ENCODE results near the gene EXOC4. TPM values are rescaled to one million over a fixed set of nuclear protein-coding genes. Genes with fewer than 3 reads are reported as not detected.

Gene EXOC4
- total and polyA plus RNA-seq, 2 donors (not counting 1 experiment from before 2014, with no cell fraction given), result 79.6 to 158 TPM

DNA sequence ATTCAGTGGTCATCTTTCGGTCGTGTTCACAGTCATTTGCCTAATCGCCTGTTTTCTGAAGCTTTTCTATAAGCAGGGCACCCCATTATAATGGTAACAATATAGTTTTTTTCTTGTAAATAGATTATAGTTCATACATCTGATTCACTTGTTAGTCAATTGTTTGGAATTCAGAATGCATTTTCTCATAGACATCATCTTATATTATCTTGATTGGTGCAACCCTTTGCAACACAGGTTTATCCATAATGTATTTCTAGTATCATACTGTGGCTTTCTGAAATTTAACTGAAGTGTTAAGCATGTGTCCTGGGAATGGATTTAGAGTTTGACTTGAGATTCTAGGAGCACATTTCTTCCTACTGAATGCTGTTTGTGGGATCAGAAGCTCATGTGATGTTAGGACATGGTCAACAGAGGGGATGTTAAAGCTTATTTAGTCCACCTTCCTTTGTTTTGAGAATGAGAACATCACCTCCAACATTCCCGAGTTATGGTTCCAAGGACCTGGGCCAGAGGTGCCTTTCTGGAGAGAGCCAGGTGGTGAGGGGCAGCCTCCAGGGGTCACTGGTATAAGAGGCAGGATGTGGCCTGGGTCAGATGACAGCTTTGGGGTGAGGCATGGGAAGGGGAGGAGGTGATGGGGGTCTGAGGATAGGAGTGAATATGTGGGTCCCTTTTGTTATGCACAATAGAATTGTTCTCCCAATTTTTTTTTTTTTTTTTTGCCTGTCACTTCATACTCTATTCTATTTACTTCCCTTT is 415.6 kb downstream of the EXOC4 start:
- no peaks in the 10 kb centered on the region for H3K9me3 ChIP-seq (ENCODE audit: control insufficient read depth, insufficient read depth, low read depth, low read length)
- H3K4me1 ChIP-seq (ENCODE audit: control insufficient read depth, extremely low read depth, insufficient read depth, low read length), result peaks cover 3% of the 10 kb centered on the region
- no peak overlapping the region for H3K4me3 ChIP-seq (replicated peaks in 1 of 4; ENCODE audit: control extremely low read depth in 1 of 4, insufficient read depth in 1 of 4, low read depth in 3 of 4, low read length in 4 of 4)
- no peak overlapping the region for H2AFZ ChIP-seq (ENCODE audit: low read length)
- H3K4me2 ChIP-seq (ENCODE audit: extremely low read depth, insufficient read depth, low read length), result no peak overlapping the region
- no peaks in the 10 kb centered on the region for H3K36me3 ChIP-seq (ENCODE audit: control insufficient read depth, insufficient read depth, low read length)
- peak in 1 of 2 donors; percentile 39 for DNase-seq (ENCODE audit: low read depth in 2 of 2)
- H3K27ac ChIP-seq (ENCODE audit: insufficient read depth, low read length), result no peak overlapping the region
- TF ChIP-seq EZH2 (IDR thresholded peaks at IDR 0.05; ENCODE audit: low read length, missing control alignments), result no peak
- TF ChIP-seq, protein P1, sequence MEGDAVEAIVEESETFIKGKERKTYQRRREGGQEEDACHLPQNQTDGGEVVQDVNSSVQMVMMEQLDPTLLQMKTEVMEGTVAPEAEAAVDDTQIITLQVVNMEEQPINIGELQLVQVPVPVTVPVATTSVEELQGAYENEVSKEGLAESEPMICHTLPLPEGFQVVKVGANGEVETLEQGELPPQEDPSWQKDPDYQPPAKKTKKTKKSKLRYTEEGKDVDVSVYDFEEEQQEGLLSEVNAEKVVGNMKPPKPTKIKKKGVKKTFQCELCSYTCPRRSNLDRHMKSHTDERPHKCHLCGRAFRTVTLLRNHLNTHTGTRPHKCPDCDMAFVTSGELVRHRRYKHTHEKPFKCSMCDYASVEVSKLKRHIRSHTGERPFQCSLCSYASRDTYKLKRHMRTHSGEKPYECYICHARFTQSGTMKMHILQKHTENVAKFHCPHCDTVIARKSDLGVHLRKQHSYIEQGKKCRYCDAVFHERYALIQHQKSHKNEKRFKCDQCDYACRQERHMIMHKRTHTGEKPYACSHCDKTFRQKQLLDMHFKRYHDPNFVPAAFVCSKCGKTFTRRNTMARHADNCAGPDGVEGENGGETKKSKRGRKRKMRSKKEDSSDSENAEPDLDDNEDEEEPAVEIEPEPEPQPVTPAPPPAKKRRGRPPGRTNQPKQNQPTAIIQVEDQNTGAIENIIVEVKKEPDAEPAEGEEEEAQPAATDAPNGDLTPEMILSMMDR (conservative IDR thresholded peaks at IDR 0.05 in 1 of 2, IDR thresholded peaks at IDR 0.05 in 1 of 2; ENCODE audit: low read depth in 1 of 2, low read length in 2 of 2), result no peak
- no peaks in the 10 kb centered on the region for H4K20me1 ChIP-seq (ENCODE audit: control insufficient read depth, extremely low read depth, insufficient read depth, low read length)
- no peaks in the 10 kb centered on the region for H3K27me3 ChIP-seq (ENCODE audit: control insufficient read depth, insufficient read depth, low read length)
- H3K79me2 ChIP-seq (ENCODE audit: control insufficient read depth, insufficient read depth, low read length), result no peaks in the 10 kb centered on the region
- no peak overlapping the region for H3K9ac ChIP-seq (ENCODE audit: insufficient read depth, low read length)

DNA sequence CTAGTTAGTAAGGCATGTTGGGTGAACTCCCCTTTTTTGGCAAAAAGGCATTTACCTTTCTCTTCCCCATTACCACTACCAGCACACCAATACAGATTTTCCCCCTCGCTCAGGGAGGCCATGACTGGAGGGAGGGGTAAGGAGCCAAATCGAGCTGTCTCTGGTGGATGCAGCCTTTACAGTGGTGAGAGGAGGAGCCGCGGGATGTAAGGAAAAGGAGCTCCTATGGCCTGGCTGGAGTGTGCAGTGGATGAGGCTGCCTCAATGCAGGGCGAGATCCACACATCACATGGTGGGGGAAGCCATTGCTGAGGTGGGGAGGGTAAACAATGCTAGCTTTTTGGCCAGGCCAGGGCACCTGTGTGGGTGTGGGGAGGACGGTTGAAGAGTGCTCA is 416.2 kb downstream of the EXOC4 start:
- DNase-seq (ENCODE audit: low read depth in 2 of 2), result no peak
- TF ChIP-seq, protein P1 (conservative IDR thresholded peaks at IDR 0.05 in 1 of 2, IDR thresholded peaks at IDR 0.05 in 1 of 2; ENCODE audit: low read depth in 1 of 2, low read length in 2 of 2), result no peak
- no peak for TF ChIP-seq EZH2 (IDR thresholded peaks at IDR 0.05; ENCODE audit: low read length, missing control alignments)
- Histone ChIP-seq H3K9ac (ENCODE audit: insufficient read depth, low read length) (no peak overlapping the region), H3K9me3 (ENCODE audit: control insufficient read depth, insufficient read depth, low read depth, low read length) (no peaks in the 10 kb centered on the region), H3K79me2 (ENCODE audit: control insufficient read depth, insufficient read depth, low read length) (no peaks in the 10 kb centered on the region), H3K4me1 (ENCODE audit: control insufficient read depth, extremely low read depth, insufficient read depth, low read length) (peaks cover 3% of the 10 kb centered on the region), H2AFZ (ENCODE audit: low read length) (no peak overlapping the region), H3K4me2 (ENCODE audit: extremely low read depth, insufficient read depth, low read length) (no peak overlapping the region), H3K36me3 (ENCODE audit: control insufficient read depth, insufficient read depth, low read length) (no peaks in the 10 kb centered on the region), H3K27me3 (ENCODE audit: control insufficient read depth, insufficient read depth, low read length) (no peaks in the 10 kb centered on the region), H3K4me3 (replicated peaks in 1 of 4; ENCODE audit: control extremely low read depth in 1 of 4, insufficient read depth in 1 of 4, low read depth in 3 of 4, low read length in 4 of 4) (no peak overlapping the region), H4K20me1 (ENCODE audit: control insufficient read depth, extremely low read depth, insufficient read depth, low read length) (no peaks in the 10 kb centered on the region), H3K27ac (ENCODE audit: insufficient read depth, low read length) (no peak overlapping the region)

DNA sequence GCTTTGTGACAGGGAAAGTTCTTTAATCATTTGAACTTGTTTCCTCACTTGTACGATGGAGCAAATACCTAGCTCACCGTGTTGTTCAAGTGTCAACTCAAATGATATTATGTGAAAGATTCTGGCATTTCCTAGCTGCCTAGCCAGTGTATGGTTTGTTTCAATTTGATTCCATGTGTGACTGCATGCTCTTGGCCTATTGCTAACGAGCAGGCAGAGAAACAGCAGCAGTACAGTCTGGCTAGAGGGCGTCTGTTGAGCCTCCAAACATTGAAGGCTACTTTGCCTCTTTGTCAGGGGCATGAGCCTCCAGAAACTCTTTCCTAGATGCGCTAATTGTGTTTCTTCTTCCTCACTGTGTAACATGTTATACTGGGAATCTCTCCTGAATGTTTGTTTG is 417.4 kb downstream of the EXOC4 start:
- Histone ChIP-seq H3K4me1 (ENCODE audit: control insufficient read depth, extremely low read depth, insufficient read depth, low read length) (peaks cover 3% of the 10 kb centered on the region), H3K9ac (ENCODE audit: insufficient read depth, low read length) (no peak overlapping the region), H3K27me3 (ENCODE audit: control insufficient read depth, insufficient read depth, low read length) (no peaks in the 10 kb centered on the region), H3K4me2 (ENCODE audit: extremely low read depth, insufficient read depth, low read length) (no peak overlapping the region), H4K20me1 (ENCODE audit: control insufficient read depth, extremely low read depth, insufficient read depth, low read length) (no peaks in the 10 kb centered on the region), H2AFZ (ENCODE audit: low read length) (no peak overlapping the region), H3K79me2 (ENCODE audit: control insufficient read depth, insufficient read depth, low read length) (no peaks in the 10 kb centered on the region), H3K9me3 (ENCODE audit: control insufficient read depth, insufficient read depth, low read depth, low read length) (no peaks in the 10 kb centered on the region), H3K36me3 (ENCODE audit: control insufficient read depth, insufficient read depth, low read length) (no peaks in the 10 kb centered on the region), H3K27ac (ENCODE audit: insufficient read depth, low read length) (no peak overlapping the region), H3K4me3 (replicated peaks in 1 of 4; ENCODE audit: control extremely low read depth in 1 of 4, insufficient read depth in 1 of 4, low read depth in 3 of 4, low read length in 4 of 4) (no peak overlapping the region)
- TF ChIP-seq, protein P1 (conservative IDR thresholded peaks at IDR 0.05 in 1 of 2, IDR thresholded peaks at IDR 0.05 in 1 of 2; ENCODE audit: low read depth in 1 of 2, low read length in 2 of 2), result no peak
- TF ChIP-seq EZH2 (IDR thresholded peaks at IDR 0.05; ENCODE audit: low read length, missing control alignments), result no peak
- no peak for DNase-seq (ENCODE audit: low read depth in 2 of 2)

Measured in fibroblast of lung (primary cell).